H9 (cell line): ENCODE measurements around the gene TXNDC9. TPM values are rescaled to one million over a fixed set of nuclear protein-coding genes. Genes with fewer than 3 reads are reported as not detected.

Experiments
- DNase-seq: peaks from one replicate; pipeline ENCODE4 v3.0.0-alpha.2; 2017
- H2AFZ ChIP-seq: one replicate; pipeline ENCODE4 v1.6.1; 2013; ENCODE audit warnings: mild to moderate bottlenecking, low read length, control low read depth, moderate library complexity
- H2AK5ac ChIP-seq: 2 replicates; pipeline ENCODE4 v1.6.1; 2013; ENCODE audit warnings: low read length, control low read depth, mixed read lengths; ENCODE audit not compliant: insufficient read length
- H2BK120ac ChIP-seq: one replicate; pipeline ENCODE4 v1.6.1; 2013; ENCODE audit warnings: low read depth, mild to moderate bottlenecking, low read length, control low read depth, inconsistent platforms; ENCODE audit not compliant: poor library complexity, severe bottlenecking
- H2BK12ac ChIP-seq: 2 replicates; pipeline ENCODE4 v1.6.1; 2013; ENCODE audit warnings: low read length, control low read depth, mixed read lengths, low read depth; ENCODE audit not compliant: insufficient read length
- H2BK15ac ChIP-seq: 2 replicates; pipeline ENCODE4 v1.6.1; 2013; ENCODE audit warnings: low read depth, low read length, control low read depth
- H2BK20ac ChIP-seq: one replicate; pipeline ENCODE4 v1.6.1; 2013; ENCODE audit warnings: low read depth, mild to moderate bottlenecking, low read length, control low read depth, inconsistent platforms; ENCODE audit not compliant: poor library complexity, severe bottlenecking
- H2BK5ac ChIP-seq: 2 replicates; pipeline ENCODE4 v1.6.1; 2013; ENCODE audit warnings: low read length, control low read depth, mixed read lengths; ENCODE audit not compliant: insufficient read length
- H3K14ac ChIP-seq: 2 replicates; pipeline ENCODE4 v1.6.1; 2013; ENCODE audit warnings: low read length, control low read depth; ENCODE audit not compliant: insufficient read depth
- H3K18ac ChIP-seq: 2 replicates; pipeline ENCODE4 v1.6.1; 2013; ENCODE audit warnings: low read depth, mild to moderate bottlenecking, mixed read lengths, low read length, control low read depth; ENCODE audit not compliant: insufficient read length
- H3K23ac ChIP-seq: 2 replicates; pipeline ENCODE4 v1.6.1; 2013; ENCODE audit warnings: low read length, control low read depth, mixed read lengths, low read depth; ENCODE audit not compliant: insufficient read length
- H3K23me2 ChIP-seq: 2 replicates; pipeline ENCODE4 v1.6.1; 2013; ENCODE audit warnings: low read depth, mild to moderate bottlenecking, mixed read lengths, low read length, control low read depth; ENCODE audit not compliant: insufficient read length, poor library complexity, severe bottlenecking
- H3K27ac ChIP-seq: 2 replicates; pipeline ENCODE4 v1.5.1; 2013; ENCODE audit warnings: low read length, control low read depth, mixed read lengths, low read depth; ENCODE audit not compliant: insufficient read length
- H3K27me3 ChIP-seq: 2 replicates; pipeline ENCODE4 v1.6.1; 2013; ENCODE audit warnings: low read length, control low read depth, inconsistent platforms; ENCODE audit not compliant: insufficient read depth
- H3K4ac ChIP-seq: 2 replicates; pipeline ENCODE4 v1.6.1; 2013; ENCODE audit warnings: low read depth, mild to moderate bottlenecking, control low read depth, inconsistent platforms, low read length, moderate library complexity
- H3K4me1 ChIP-seq: 2 replicates; pipeline ENCODE4 v1.6.1; 2013; ENCODE audit warnings: low read length, control low read depth, inconsistent platforms; ENCODE audit not compliant: insufficient read depth
- H3K4me2 ChIP-seq: 2 replicates; pipeline ENCODE4 v1.6.1; 2013; ENCODE audit warnings: low read length, control low read depth, mixed read lengths; ENCODE audit not compliant: insufficient read length, insufficient read depth
- H3K56ac ChIP-seq: 2 replicates; pipeline ENCODE4 v1.6.1; 2013; ENCODE audit warnings: low read depth, mild to moderate bottlenecking, mixed read lengths, low read length, control low read depth; ENCODE audit not compliant: insufficient read length
- H3K79me1 ChIP-seq: 2 replicates; pipeline ENCODE4 v1.6.1; 2013; ENCODE audit warnings: low read depth, mild to moderate bottlenecking, moderate library complexity, low read length, control low read depth, inconsistent platforms; ENCODE audit not compliant: insufficient read depth, poor library complexity, severe bottlenecking
- H3K79me2 ChIP-seq: 2 replicates; pipeline ENCODE4 v1.6.1; 2013; ENCODE audit warnings: low read length, control low read depth, inconsistent platforms; ENCODE audit not compliant: insufficient read depth
- H3K9ac ChIP-seq: 2 replicates; pipeline ENCODE4 v1.6.1; 2013; ENCODE audit warnings: low read length, control low read depth, mixed read lengths; ENCODE audit not compliant: insufficient read length; ENCODE audit errors: extremely low read depth
- H3K9me3 ChIP-seq: one replicate; pipeline ENCODE4 v1.6.1; 2013; ENCODE audit warnings: low read depth, low read length, inconsistent platforms; ENCODE audit not compliant: control insufficient read depth
- H3T11ph ChIP-seq: one replicate; pipeline ENCODE4 v1.6.1; 2013; ENCODE audit warnings: mild to moderate bottlenecking, low read length, control low read depth, inconsistent platforms
- H4K20me1 ChIP-seq: one replicate; pipeline ENCODE4 v1.6.1; 2013; ENCODE audit not compliant: control insufficient read depth, insufficient read length, insufficient read depth
- H4K5ac ChIP-seq: 2 replicates; pipeline ENCODE4 v1.6.1; 2013; ENCODE audit warnings: low read depth, mild to moderate bottlenecking, mixed read lengths, low read length, control low read depth; ENCODE audit not compliant: insufficient read length
- H4K8ac ChIP-seq: replicated peaks from 2 replicates; pipeline ENCODE4 v1.6.1; 2013; ENCODE audit warnings: low read length, control low read depth, mixed read lengths, low read depth; ENCODE audit not compliant: insufficient read length
- H4K91ac ChIP-seq: 2 replicates; pipeline ENCODE4 v1.6.1; 2013; ENCODE audit warnings: low read depth, mild to moderate bottlenecking, moderate library complexity, mixed read lengths, low read length, control low read depth; ENCODE audit not compliant: insufficient read length
- H3K27ac Mint-ChIP-seq, 3 experiments: 2 replicates in 2 of 3; 3 replicates in 1 of 3; pipeline ENCODE4 v1.8.0; 2020 to 2021; ENCODE audit warnings: mixed read lengths in 3 of 3, mild to moderate bottlenecking in 1 of 3, moderate library complexity in 1 of 3
- H3K27me3 Mint-ChIP-seq: 2 replicates; pipeline ENCODE4 v1.8.0; 2021; ENCODE audit warnings: low read depth, mild to moderate bottlenecking, moderate library complexity, mixed read lengths
- H3K36me3 Mint-ChIP-seq, 3 experiments: 2 replicates in 2 of 3; 3 replicates in 1 of 3; pipeline ENCODE4 v1.8.0; 2020 to 2021; ENCODE audit warnings: low read depth in 3 of 3, mixed read lengths in 3 of 3; ENCODE audit not compliant: insufficient read depth in 1 of 3
- H3K4me1 Mint-ChIP-seq, 2 experiments: 2 replicates each; pipeline ENCODE4 v1.8.0; 2020; ENCODE audit warnings: mixed read lengths in 2 of 2
- H3K4me3 Mint-ChIP-seq, 2 experiments: 2 replicates in 1 of 2; 3 replicates in 1 of 2; pipeline ENCODE4 v1.8.0; 2020 to 2021; ENCODE audit warnings: mild to moderate bottlenecking in 2 of 2, mixed read lengths in 2 of 2, moderate library complexity in 1 of 2
- H3K9me3 Mint-ChIP-seq, 2 experiments: 2 replicates in 1 of 2; 3 replicates in 1 of 2; pipeline ENCODE4 v1.8.0; 2020; ENCODE audit warnings: mild to moderate bottlenecking in 2 of 2, mixed read lengths in 2 of 2, moderate library complexity in 1 of 2
- CTCF ChIP-seq: fragments of 200-600 bp; sonication (generic); conservative IDR thresholded peaks from 3 replicates; pipeline ENCODE4 v1.8.0; 2021; ENCODE audit warnings: antibody characterized with exemption, mild to moderate bottlenecking
- WGBS: extraction: QIAGEN DNeasy Blood & Tissue Kit; methylation state at CpG from one replicate; pipeline ENCODE4 v1.1.7; 2013; ENCODE audit warnings: missing lambda C conversion rate, low lambda C conversion rate, mixed read lengths; ENCODE audit not compliant: insufficient read length; ENCODE audit errors: extremely low coverage; 5-methylcytosine and 5-hydroxymethylcytosine counted together
- total RNA-seq: library from RNA; stranded (reverse); gene quantifications from 2 replicates; pipeline ENCODE4 v1.2.1, GENCODE V29; 2021

The TXNDC9 gene
- total RNA-seq, 1 experiment from 2014 or later: 37.7 TPM

DNA sequence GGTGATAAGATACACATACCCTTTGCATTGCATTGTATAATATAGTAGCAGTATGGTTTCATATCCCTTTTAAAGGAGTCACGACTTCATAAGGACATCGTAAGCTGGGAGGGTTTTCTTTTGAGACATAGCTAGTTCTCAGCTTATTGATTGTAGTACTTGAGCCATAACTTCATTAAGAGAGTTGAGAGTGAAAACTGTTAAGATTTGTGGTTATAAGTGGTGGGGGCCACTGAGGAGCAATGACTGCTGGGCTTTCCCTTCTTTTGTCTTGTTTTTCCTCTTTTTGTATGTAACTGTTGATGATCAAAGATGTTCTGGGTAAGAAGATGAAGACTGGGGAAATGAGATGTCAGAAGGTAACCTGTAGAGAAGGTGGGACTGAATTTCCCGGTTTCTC lies 12.0 kb upstream of the TXNDC9 start:
- Histone ChIP-seq H4K20me1 (no peaks in the 10 kb centered on the region), H2AK5ac (no peak overlapping the region), H3K23ac (no peak overlapping the region), H3K23me2 (no peaks in the 10 kb centered on the region), H3K79me1 (peaks cover 16% of the 10 kb centered on the region), H2BK12ac (no peak overlapping the region), H3K14ac (no peak overlapping the region), H3K4me2 (no peak overlapping the region), H3K9ac (no peak overlapping the region), H2BK5ac (no peak overlapping the region), H3K4me1 (no peaks in the 10 kb centered on the region), H3T11ph (no peak overlapping the region), H3K56ac (no peak overlapping the region), H3K27me3 (no peaks in the 10 kb centered on the region), H2AFZ (no peak overlapping the region), H3K4ac (no peak overlapping the region), H3K18ac (no peak overlapping the region), H3K9me3 (no peaks in the 10 kb centered on the region), H3K79me2 (peaks cover 43% of the 10 kb centered on the region; the same call in 1 of the 2 replicates), H3K27ac (no peak overlapping the region), H2BK15ac (no peak overlapping the region), H4K91ac (no peak overlapping the region), H4K5ac (no peak overlapping the region), H2BK20ac (no peak overlapping the region), H2BK120ac (no peak overlapping the region), H4K8ac (no peak overlapping the region)
- no peaks in the 10 kb centered on the region for H3K9me3 Mint-ChIP-seq
- no peak overlapping the region for H3K4me3 Mint-ChIP-seq
- no peak for DNase-seq
- no peaks in the 10 kb centered on the region; a peak in 1 of 4 replicates for H3K4me1 Mint-ChIP-seq
- no peaks in the 10 kb centered on the region for H3K27me3 Mint-ChIP-seq
- H3K27ac Mint-ChIP-seq: no peak overlapping the region
- no CpG with 5 or more reads among the region's 3 CpGs for WGBS
- TF ChIP-seq CTCF: no peak
- no peaks in the 10 kb centered on the region; a peak in 2 of 7 replicates for H3K36me3 Mint-ChIP-seq
